Esophagus squamous epithelium (tissue), 5 donors: Measurements from ENCODE around the gene TPX2. TPM values are rescaled to one million over a fixed set of nuclear protein-coding genes. Genes with fewer than 3 reads are reported as not detected.

ENCODE experiments used
- DNase-seq: peaks from one replicate; lab custom pipeline; 2025; lab: John Stamatoyannopoulos, UW
- H3K27ac ChIP-seq, 4 donors: fragments of 200-600 bp; sonication (generic); one replicate each; pipeline ENCODE4 v1.5.1; 2016 to 2019; ENCODE audit warnings: mild to moderate bottlenecking in 1 of 4
- H3K27me3 ChIP-seq, 4 donors: fragments of 200-600 bp; sonication (generic); 1 replicate in 3 of 4; 2 replicates in 1 of 4; pipeline versions ENCODE4 v1.5.1 to v1.6.0; 2017 to 2021; ENCODE audit warnings: antibody characterized with exemption in 1 of 4
- H3K36me3 ChIP-seq, 3 donors: fragments of 200-600 bp; sonication (generic); one replicate each; pipeline ENCODE4 v1.5.1; 2016 to 2019
- H3K4me1 ChIP-seq, 3 donors: fragments of 200-600 bp; sonication (generic); one replicate each; pipeline ENCODE4 v1.5.1; 2017 to 2019
- H3K4me3 ChIP-seq, 4 donors: fragments of 200-600 bp; sonication (generic); 1 replicate in 3 of 4; 2 replicates in 1 of 4; pipeline ENCODE4 v1.5.1; 2016 to 2019; ENCODE audit warnings: mild to moderate bottlenecking in 2 of 4, moderate library complexity in 1 of 4
- H3K9me3 ChIP-seq, 3 donors: fragments of 200-600 bp; sonication (generic); one replicate each; pipeline ENCODE4 v1.5.1; 2016 to 2019
- POLR2A ChIP-seq, 4 donors: fragments of 450-650 bp; IDR thresholded peaks; one replicate each; pipeline ENCODE4 v1.6.1; 2017; ENCODE audit warnings: antibody characterized with exemption in 4 of 4, mild to moderate bottlenecking in 4 of 4, moderate library complexity in 3 of 4
- WGBS, 2 donors: methylation state at CpG; one replicate each; pipeline ENCODE4 v1.1.5; 2018; 5-methylcytosine and 5-hydroxymethylcytosine counted together
- intact Hi-C: fragments of 100-400 bp; cut with DNase I; formaldehyde crosslinking; loops from one replicate; pipeline ENCODE4 v1.15.0; 2022
- total RNA-seq, 4 donors: library from RNA; depleted of rRNA; stranded (reverse); fragments of >200 nt; gene quantifications; one replicate each; pipeline ENCODE4 v1.1.0, GENCODE V29; 2016
- TF ChIP-seq, protein P1 (sequence below), 6 experiments: fragments of 450-650 bp in 4 of 6; fragments of 200-600 bp in 2 of 6; sonication (generic) in 2 of 6; IDR thresholded peaks; one replicate each; pipeline ENCODE4 v1.5.1; 2016 to 2019; ENCODE audit warnings: antibody characterized with exemption in 6 of 6, mild to moderate bottlenecking in 4 of 6, moderate library complexity in 4 of 6
- donor health status: DM: yes; HTN: yes; CAD: no.

Gene TPX2
- total RNA-seq, 4 donors from 2014 or later = 11.4 to 47.1 (median 18.2) TPM

DNA sequence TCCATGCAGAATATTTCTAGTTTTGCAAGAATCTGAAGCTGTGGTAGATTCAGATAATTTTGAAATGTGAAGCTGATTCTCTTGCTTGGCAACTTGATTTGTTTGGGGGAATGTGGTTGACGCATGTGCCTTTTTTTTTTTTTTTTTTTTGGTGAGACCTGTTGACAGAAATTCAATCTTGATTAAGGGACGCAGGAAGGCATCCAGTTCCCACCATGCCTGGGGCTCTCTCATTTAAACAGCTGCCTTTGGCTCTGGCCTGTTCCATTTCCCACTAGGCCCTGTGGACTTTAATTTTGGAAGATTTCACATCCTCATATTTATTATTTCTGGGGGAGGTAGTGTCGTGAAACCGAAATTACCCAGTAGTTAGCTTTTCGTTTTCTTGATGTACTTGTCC is 8.6 kb downstream of the TPX2 start:
- H3K27ac ChIP-seq = no peak overlapping the region
- TF ChIP-seq POLR2A (IDR thresholded peaks at IDR 0.05) = no peak
- TF ChIP-seq, protein P1, sequence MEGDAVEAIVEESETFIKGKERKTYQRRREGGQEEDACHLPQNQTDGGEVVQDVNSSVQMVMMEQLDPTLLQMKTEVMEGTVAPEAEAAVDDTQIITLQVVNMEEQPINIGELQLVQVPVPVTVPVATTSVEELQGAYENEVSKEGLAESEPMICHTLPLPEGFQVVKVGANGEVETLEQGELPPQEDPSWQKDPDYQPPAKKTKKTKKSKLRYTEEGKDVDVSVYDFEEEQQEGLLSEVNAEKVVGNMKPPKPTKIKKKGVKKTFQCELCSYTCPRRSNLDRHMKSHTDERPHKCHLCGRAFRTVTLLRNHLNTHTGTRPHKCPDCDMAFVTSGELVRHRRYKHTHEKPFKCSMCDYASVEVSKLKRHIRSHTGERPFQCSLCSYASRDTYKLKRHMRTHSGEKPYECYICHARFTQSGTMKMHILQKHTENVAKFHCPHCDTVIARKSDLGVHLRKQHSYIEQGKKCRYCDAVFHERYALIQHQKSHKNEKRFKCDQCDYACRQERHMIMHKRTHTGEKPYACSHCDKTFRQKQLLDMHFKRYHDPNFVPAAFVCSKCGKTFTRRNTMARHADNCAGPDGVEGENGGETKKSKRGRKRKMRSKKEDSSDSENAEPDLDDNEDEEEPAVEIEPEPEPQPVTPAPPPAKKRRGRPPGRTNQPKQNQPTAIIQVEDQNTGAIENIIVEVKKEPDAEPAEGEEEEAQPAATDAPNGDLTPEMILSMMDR (IDR thresholded peaks at IDR 0.05) = no peak
- no peak overlapping the region for H3K4me3 ChIP-seq
- DNase-seq = no peak
- 53 to 56% methylated on average over 5 of the region's 5 CpGs for WGBS, 2 donors
- H3K36me3 ChIP-seq = no peaks in the 10 kb centered on the region
- H3K27me3 ChIP-seq = no peaks in the 10 kb centered on the region
- intact Hi-C loops = no loop called here
- H3K4me1 ChIP-seq = peaks cover 0 to 16% (median 0%) of the 10 kb centered on the region in 3 donors
- no peaks in the 10 kb centered on the region for H3K9me3 ChIP-seq

DNA sequence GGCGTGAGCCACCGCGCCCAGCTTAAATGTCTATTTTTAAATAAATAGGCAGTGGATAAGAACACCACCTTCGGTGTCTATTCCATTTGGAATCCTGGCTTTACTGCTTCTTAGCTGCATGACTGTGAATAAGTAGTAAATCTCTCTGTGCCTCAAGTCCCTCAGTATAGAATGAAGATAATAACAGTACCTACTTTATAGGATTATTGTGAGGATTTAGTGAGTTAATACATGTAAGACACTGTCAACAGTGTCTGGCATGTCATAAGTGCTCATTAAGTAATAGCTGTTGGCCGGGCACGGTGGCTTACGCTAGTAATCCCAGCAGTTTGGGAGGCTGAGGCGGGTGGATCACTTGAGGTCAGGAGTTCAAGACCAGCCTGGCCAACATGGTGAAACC is 10.1 kb downstream of the TPX2 start:
- Histone ChIP-seq H3K36me3 (no peaks in the 10 kb centered on the region), H3K4me1 (peaks cover 0 to 16% (median 0%) of the 10 kb centered on the region in 3 donors), H3K4me3 (no peak overlapping the region), H3K9me3 (no peaks in the 10 kb centered on the region), H3K27ac (no peak overlapping the region), H3K27me3 (no peaks in the 10 kb centered on the region)
- TF ChIP-seq POLR2A (IDR thresholded peaks at IDR 0.05) = no peak
- TF ChIP-seq, protein P1 (IDR thresholded peaks at IDR 0.05) = no peak
- DNase-seq = no peak
- 62 to 67% methylated on average over 8 of the region's 8 CpGs for WGBS, 2 donors
- intact Hi-C loops = no loop called here

DNA sequence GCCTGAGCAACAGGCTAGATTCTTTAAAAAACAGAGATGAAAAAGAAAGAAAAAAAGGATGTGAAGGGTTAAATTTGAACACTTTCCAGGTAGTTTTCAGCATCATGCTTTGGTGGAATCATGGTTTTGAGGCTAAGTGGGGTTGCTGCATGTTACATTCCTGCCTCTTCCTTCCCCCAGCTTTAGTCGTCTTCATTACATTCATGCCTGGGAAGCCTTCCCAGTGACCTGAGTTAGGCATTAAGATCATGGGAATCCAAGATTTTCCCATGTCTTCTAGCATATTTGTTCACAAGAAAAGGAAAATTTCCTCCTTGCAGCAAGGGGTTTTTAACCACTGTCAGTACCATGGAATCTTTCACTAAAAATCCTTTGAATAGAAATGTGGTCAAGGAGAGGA is 12.0 kb downstream of the TPX2 start:
- H3K27me3 ChIP-seq = no peaks in the 10 kb centered on the region
- TF ChIP-seq POLR2A (IDR thresholded peaks at IDR 0.05) = no peak
- TF ChIP-seq, protein P1 (IDR thresholded peaks at IDR 0.05) = no peak
- intact Hi-C loops = no loop called here
- no peaks in the 10 kb centered on the region for H3K9me3 ChIP-seq
- H3K4me1 ChIP-seq = peaks cover 0 to 11% (median 0%) of the 10 kb centered on the region in 3 donors
- no peak overlapping the region for H3K27ac ChIP-seq
- H3K36me3 ChIP-seq = no peaks in the 10 kb centered on the region
- DNase-seq = no peak
- no peak overlapping the region for H3K4me3 ChIP-seq
- 42 to 57% methylated on average over 1 of the region's 1 CpG for WGBS, 2 donors

DNA sequence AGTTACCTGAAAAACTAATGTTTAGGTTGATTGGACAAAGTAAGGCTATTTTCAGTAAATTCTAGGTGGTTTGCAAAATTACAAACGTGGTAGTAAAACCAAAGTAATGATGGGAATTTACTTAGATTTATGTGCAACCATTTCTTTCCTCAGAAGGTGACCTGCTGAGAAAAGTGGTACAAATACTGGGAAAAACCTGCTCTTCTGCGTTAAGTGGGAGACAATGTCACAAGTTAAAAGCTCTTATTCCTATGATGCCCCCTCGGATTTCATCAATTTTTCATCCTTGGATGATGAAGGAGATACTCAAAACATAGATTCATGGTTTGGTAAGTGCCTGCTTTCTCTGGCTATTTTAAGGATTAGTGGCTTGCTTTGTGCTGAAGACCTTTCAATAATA is 18.2 kb downstream of the TPX2 start:
- no peak overlapping the region for H3K4me3 ChIP-seq
- no peaks in the 10 kb centered on the region for H3K27me3 ChIP-seq
- H3K4me1 ChIP-seq = no peaks in the 10 kb centered on the region
- H3K36me3 ChIP-seq = peaks cover 0 to 3% (median 0%) of the 10 kb centered on the region in 3 donors
- no peak overlapping the region for H3K27ac ChIP-seq
- intact Hi-C loops = no loop called here
- no peak for TF ChIP-seq POLR2A (IDR thresholded peaks at IDR 0.05)
- TF ChIP-seq, protein P1 (IDR thresholded peaks at IDR 0.05) = no peak
- no peaks in the 10 kb centered on the region for H3K9me3 ChIP-seq
- WGBS, 2 donors = 94% methylated on average over 3 of the region's 3 CpGs
- no peak for DNase-seq

DNA sequence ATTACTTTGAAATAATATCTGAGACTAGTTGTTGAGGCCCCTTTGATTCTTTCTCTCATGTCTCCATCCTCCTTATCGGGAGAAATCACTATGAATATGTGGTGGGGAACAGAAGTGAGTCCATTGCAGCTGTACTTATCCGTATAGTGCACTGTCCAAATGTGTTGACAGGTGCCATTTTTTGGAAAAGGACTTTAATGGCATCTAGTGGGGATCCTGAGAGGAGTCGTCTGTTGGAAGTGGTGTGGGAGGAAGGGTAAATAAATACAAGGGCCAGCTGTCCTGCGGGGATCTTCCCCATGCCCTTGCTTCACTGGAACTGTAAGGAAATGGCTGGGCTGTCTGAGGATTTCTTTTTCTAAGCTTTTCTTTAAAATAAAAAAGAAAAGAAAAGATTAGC is 19.4 kb downstream of the TPX2 start:
- intact Hi-C loops = no loop called here
- Histone ChIP-seq H3K27me3 (no peaks in the 10 kb centered on the region), H3K4me3 (no peak overlapping the region), H3K27ac (no peak overlapping the region), H3K36me3 (peaks cover 0 to 3% (median 0%) of the 10 kb centered on the region in 3 donors), H3K4me1 (no peaks in the 10 kb centered on the region), H3K9me3 (no peaks in the 10 kb centered on the region)
- no peak for DNase-seq
- WGBS, 2 donors = 72 to 80% methylated on average over 4 of the region's 4 CpGs
- TF ChIP-seq POLR2A (IDR thresholded peaks at IDR 0.05) = no peak
- TF ChIP-seq, protein P1 (IDR thresholded peaks at IDR 0.05) = no peak
